Panc1 (cell line): ENCODE data around the gene LGI4. TPM values are rescaled to one million over a fixed set of nuclear protein-coding genes. Genes with fewer than 3 reads are reported as not detected.

Experiments
- ATAC-seq: fragments of 200-7000 bp; cut with Tn5 transposase; 2 replicates; pipeline ENCODE4 v1.9.1; 2020; ENCODE audit warnings: mild to moderate bottlenecking, moderate library complexity
- BruUV-seq: library from RNA; stranded (reverse); fragments of 400-500 nt; replicated peaks from 2 replicates; lab custom pipeline; 2021; lab: Mats Ljungman, UMichigan
- CTCF ChIA-PET: fragments of 300-600 bp; sonication (Branson Sonifier 250); formaldehyde crosslinking; loops from one replicate; lab custom pipeline; 2022; ENCODE audit warnings: antibody characterized with exemption; lab: Charles Lee
- POLR2A ChIA-PET: fragments of 300-600 bp; sonication (Branson Sonifier 250); formaldehyde crosslinking; loops from one replicate; lab custom pipeline; 2022; ENCODE audit warnings: antibody characterized with exemption; lab: Charles Lee
- DNase-seq: peaks from one replicate; pipeline ENCODE4 v3.0.0-alpha.2; 2010; ENCODE audit warnings: low read depth, low spot score
- H3K27ac ChIP-seq: 2 replicates; pipeline ENCODE4 v1.5.1; 2011; ENCODE audit warnings: mild to moderate bottlenecking, low read length, inconsistent platforms
- H3K27me3 ChIP-seq: fragments of 200-500 bp; sonication (Bioruptor generic); 2 replicates; pipeline ENCODE4 v1.6.0; 2014; ENCODE audit warnings: low read length, inconsistent platforms; ENCODE audit not compliant: control insufficient read depth, insufficient read depth
- H3K36me3 ChIP-seq: fragments of 200-500 bp; sonication (Bioruptor generic); 2 replicates; pipeline ENCODE4 v1.5.1; 2014; ENCODE audit warnings: inconsistent platforms, mild to moderate bottlenecking, low read length, moderate library complexity; ENCODE audit not compliant: control insufficient read depth, insufficient read depth
- H3K4me1 ChIP-seq: 2 replicates; pipeline ENCODE4 v1.5.1; 2011; ENCODE audit warnings: inconsistent platforms, mild to moderate bottlenecking, low read length, moderate library complexity; ENCODE audit not compliant: control insufficient read depth, insufficient read depth
- H3K4me3 ChIP-seq, 2 experiments: 2 replicates each; pipeline ENCODE4 v1.5.1; 2011 to 2012; ENCODE audit warnings: low read depth in 2 of 2, low read length in 2 of 2, mild to moderate bottlenecking in 2 of 2, inconsistent platforms in 1 of 2, moderate library complexity in 1 of 2
- H3K9me3 ChIP-seq: fragments of 200-500 bp; sonication (Bioruptor generic); 2 replicates; pipeline ENCODE4 v1.5.1; 2014; ENCODE audit warnings: low read depth, mild to moderate bottlenecking, inconsistent platforms, low read length, moderate library complexity; ENCODE audit not compliant: control insufficient read depth, insufficient read depth
- POLR2AphosphoS5 ChIP-seq: IDR thresholded peaks from 2 replicates; pipeline ENCODE4 v1.6.1; 2012; ENCODE audit warnings: mild to moderate bottlenecking, low read depth, low read length, moderate library complexity
- REST ChIP-seq, 2 experiments: IDR thresholded peaks; 2 replicates each; pipeline ENCODE4 v1.6.1; 2011 to 2012; ENCODE audit warnings: low read depth in 2 of 2, control low read depth in 1 of 2, low read length in 1 of 2, mild to moderate bottlenecking in 1 of 2, moderate library complexity in 1 of 2; ENCODE audit not compliant: insufficient read depth in 1 of 2
- SIN3A ChIP-seq: IDR thresholded peaks from 2 replicates; pipeline ENCODE4 v1.6.1; 2012; ENCODE audit warnings: low read depth, mild to moderate bottlenecking, low read length, moderate library complexity, borderline replicate concordance; ENCODE audit not compliant: insufficient read depth
- TCF7L2 ChIP-seq: IDR thresholded peaks from 2 replicates; pipeline ENCODE4 v1.6.1; 2011; ENCODE audit warnings: mild to moderate bottlenecking, low read depth, low read length, inconsistent platforms
- in situ Hi-C: cut with HindIII; loops from 2 replicates; pipeline ENCODE4 v1.10.0; 2016; ENCODE audit warnings: low sequenced_read_pairs, low pct_unique_long_range_greater_than_20kb
- intact Hi-C: fragments of 100-400 bp; cut with micrococcal nuclease; formaldehyde crosslinking; loops from one replicate; pipeline ENCODE4 v1.10.0; 2022; ENCODE audit not compliant: unreplicated experiment
- total RNA-seq: library from RNA; stranded (reverse); gene quantifications from one replicate; pipeline ENCODE4 v1.2.1, GENCODE V29; 2021; ENCODE audit not compliant: unreplicated experiment
- TF ChIP-seq, protein P1 (sequence below): fragments of 450-650 bp; IDR thresholded peaks from 2 replicates; pipeline ENCODE4 v1.5.1; 2017; ENCODE audit warnings: mild to moderate bottlenecking

Gene LGI4
- total RNA-seq, 1 experiment from 2014 or later = 0.18 TPM

- ATAC-seq (no peak), DNase-seq (no peak)
- BruUV-seq = no TSS peak
- no peak overlapping the region for H3K27ac ChIP-seq
- H3K4me1 ChIP-seq = peaks cover 5% of the 10 kb centered on the region; the same call in 1 of the 2 replicates
- H3K27me3 ChIP-seq = no peaks in the 10 kb centered on the region
- in situ Hi-C loops (no loop called here), intact Hi-C loops (no loop called here)
- TF ChIP-seq TCF7L2 (no peak), REST (IDR thresholded peaks at IDR 0.05; ENCODE audit: insufficient read depth in 1 of 2, low read depth in 2 of 2, low read length in 1 of 2) (no peak), POLR2AphosphoS5 (no peak), SIN3A (no peak)
- TF ChIP-seq, protein P1, sequence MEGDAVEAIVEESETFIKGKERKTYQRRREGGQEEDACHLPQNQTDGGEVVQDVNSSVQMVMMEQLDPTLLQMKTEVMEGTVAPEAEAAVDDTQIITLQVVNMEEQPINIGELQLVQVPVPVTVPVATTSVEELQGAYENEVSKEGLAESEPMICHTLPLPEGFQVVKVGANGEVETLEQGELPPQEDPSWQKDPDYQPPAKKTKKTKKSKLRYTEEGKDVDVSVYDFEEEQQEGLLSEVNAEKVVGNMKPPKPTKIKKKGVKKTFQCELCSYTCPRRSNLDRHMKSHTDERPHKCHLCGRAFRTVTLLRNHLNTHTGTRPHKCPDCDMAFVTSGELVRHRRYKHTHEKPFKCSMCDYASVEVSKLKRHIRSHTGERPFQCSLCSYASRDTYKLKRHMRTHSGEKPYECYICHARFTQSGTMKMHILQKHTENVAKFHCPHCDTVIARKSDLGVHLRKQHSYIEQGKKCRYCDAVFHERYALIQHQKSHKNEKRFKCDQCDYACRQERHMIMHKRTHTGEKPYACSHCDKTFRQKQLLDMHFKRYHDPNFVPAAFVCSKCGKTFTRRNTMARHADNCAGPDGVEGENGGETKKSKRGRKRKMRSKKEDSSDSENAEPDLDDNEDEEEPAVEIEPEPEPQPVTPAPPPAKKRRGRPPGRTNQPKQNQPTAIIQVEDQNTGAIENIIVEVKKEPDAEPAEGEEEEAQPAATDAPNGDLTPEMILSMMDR = no peak
- ChIA-PET POLR2A (no interaction called here), CTCF (no interaction called here)
- H3K4me3 ChIP-seq = no peak overlapping the region
- H3K36me3 ChIP-seq = no peaks in the 10 kb centered on the region
- H3K9me3 ChIP-seq = no peaks in the 10 kb centered on the region
These were observed 1.0 kb downstream of the LGI4 start for GRCh38 chr19:35133826-35134225.

GRCh38 chr19:35132254-35132653 is 2.6 kb downstream of the LGI4 start:
- TF ChIP-seq SIN3A = no peak
- no peak for TF ChIP-seq REST (IDR thresholded peaks at IDR 0.05; ENCODE audit: insufficient read depth in 1 of 2, low read depth in 2 of 2, low read length in 1 of 2)
- TF ChIP-seq, protein P1 = no peak
- TF ChIP-seq POLR2AphosphoS5 = no peak
- Histone ChIP-seq H3K4me1 (peaks cover 5% of the 10 kb centered on the region; the same call in 1 of the 2 replicates), H3K9me3 (no peaks in the 10 kb centered on the region), H3K4me3 (no peak overlapping the region), H3K36me3 (no peaks in the 10 kb centered on the region), H3K27me3 (no peaks in the 10 kb centered on the region), H3K27ac (no peak overlapping the region)
- in situ Hi-C loops (no loop called here), intact Hi-C loops (no loop called here)
- no peak for ATAC-seq
- DNase-seq = no peak
- BruUV-seq = no TSS peak
- ChIA-PET CTCF (no interaction called here), POLR2A (no interaction called here)
